HCT116 (cell line): Measurements from ENCODE around the gene PRSS27. TPM values are rescaled to one million over a fixed set of nuclear protein-coding genes. Genes with fewer than 3 reads are reported as not detected.
"Not testable (repeated sequence)": the region's sequence is repeated elsewhere in the genome, so short reads cannot be mapped to it uniquely, and the experiment has no call there.

Experiments used
- ATAC-seq: fragments of 200-7000 bp; cut with Tn5 transposase; 2 replicates; pipeline ENCODE4 v1.9.1; 2020; ENCODE audit warnings: mild to moderate bottlenecking, moderate library complexity
- BruUV-seq: library from RNA; stranded (reverse); fragments of 400-500 nt; replicated peaks from 2 replicates; lab custom pipeline; 2021; lab: Mats Ljungman, UMichigan
- CTCF ChIA-PET: fragments of 300-600 bp; sonication (Branson Sonifier 250); formaldehyde crosslinking; loops from one replicate; lab custom pipeline; 2021; ENCODE audit warnings: antibody characterized with exemption; lab: Charles Lee
- POLR2A ChIA-PET: fragments of 300-600, 350-600 bp; sonication (Branson Sonifier 250); formaldehyde crosslinking; loops from one replicate; lab custom pipeline; 2021; ENCODE audit warnings: antibody characterized with exemption; lab: Charles Lee
- RAD21 ChIA-PET, 2 experiments: fragments of 300-600 bp; sonication (Branson Sonifier 250); formaldehyde crosslinking; loops; one replicate each; lab custom pipeline; 2023; ENCODE audit warnings: low total read pairs in 2 of 2; ENCODE audit not compliant: uncharacterized antibody in 2 of 2, unreplicated experiment in 2 of 2, low non-redundant PET in 1 of 2; lab: Charles Lee
- DNase-seq: peaks from one replicate; pipeline ENCODE4 v3.0.0-alpha.2; 2010; ENCODE audit warnings: low read depth, low spot score
- H2AFZ ChIP-seq: fragments of 200-600 bp; shearing (Covaris generic), sonication (generic); 2 replicates; pipeline ENCODE4 v1.6.1; 2017; ENCODE audit warnings: low read depth, mixed run types, mixed read lengths, antibody characterized with exemption, low read length; ENCODE audit not compliant: poor library complexity, severe bottlenecking
- H3K27ac ChIP-seq: 2 replicates; pipeline ENCODE4 v1.5.1; 2012; ENCODE audit warnings: low read depth, low read length
- H3K27me3 ChIP-seq: fragments of 200-600 bp; sonication (generic); 2 replicates; pipeline ENCODE4 v1.6.1; 2016; ENCODE audit warnings: mixed run types, low read length, mixed read lengths; ENCODE audit not compliant: insufficient read depth
- H3K36me3 ChIP-seq, 2 experiments: fragments of 200-500 bp in 1 of 2; fragments of 200-600 bp in 1 of 2; sonication (Bioruptor generic) in 1 of 2; sonication (generic) in 1 of 2; 2 replicates each; pipeline versions ENCODE4 v1.5.1 to v1.6.1; 2014 to 2016; ENCODE audit warnings: low read length in 2 of 2, inconsistent platforms in 1 of 2, mixed read lengths in 1 of 2, mixed run types in 1 of 2; ENCODE audit not compliant: insufficient read depth in 2 of 2, control insufficient read depth in 1 of 2
- H3K4me1 ChIP-seq, 2 experiments: fragments of 200-600 bp in 1 of 2; sonication (generic) in 1 of 2; 2 replicates each; pipeline versions ENCODE4 v1.5.1 to v1.6.1; 2012 to 2017; ENCODE audit warnings: low read length in 2 of 2, inconsistent platforms in 1 of 2, mild to moderate bottlenecking in 1 of 2, mixed read lengths in 1 of 2, mixed run types in 1 of 2, moderate library complexity in 1 of 2; ENCODE audit not compliant: insufficient read depth in 2 of 2, control insufficient read depth in 1 of 2
- H3K4me2 ChIP-seq: fragments of 200-600 bp; sonication (generic); 2 replicates; pipeline ENCODE4 v1.6.1; 2017; ENCODE audit warnings: mixed run types, low read length, mixed read lengths
- H3K4me3 ChIP-seq, 2 experiments: fragments of 200-600 bp in 1 of 2; sonication (generic) in 1 of 2; replicated peaks in 1 of 2; 2 replicates each; pipeline ENCODE4 v1.5.1; 2011 to 2016; ENCODE audit warnings: low read length in 2 of 2, control low read depth in 1 of 2, low read depth in 1 of 2, mild to moderate bottlenecking in 1 of 2, mixed read lengths in 1 of 2, mixed run types in 1 of 2
- H3K79me2 ChIP-seq: fragments of 200-600 bp; sonication (generic); 2 replicates; pipeline ENCODE4 v1.6.1; 2017; ENCODE audit warnings: mild to moderate bottlenecking, mixed run types, low read length, moderate library complexity, mixed read lengths; ENCODE audit not compliant: insufficient read depth
- H3K9ac ChIP-seq: fragments of 200-600 bp; sonication (generic); 2 replicates; pipeline ENCODE4 v1.6.1; 2016; ENCODE audit warnings: low read length, mixed read lengths
- H3K9me2 ChIP-seq: fragments of 200-600 bp; sonication (generic), shearing (Covaris generic); 2 replicates; pipeline ENCODE4 v1.6.1; 2017; ENCODE audit warnings: mixed run types, mild to moderate bottlenecking, moderate library complexity; ENCODE audit not compliant: insufficient read depth
- H3K9me3 ChIP-seq, 2 experiments: fragments of 200-500 bp in 1 of 2; fragments of 200-600 bp in 1 of 2; sonication (Bioruptor generic) in 1 of 2; sonication (generic) in 1 of 2; 2 replicates each; pipeline ENCODE4 v1.6.1; 2014 to 2017; ENCODE audit warnings: low read length in 2 of 2, mixed read lengths in 2 of 2, inconsistent platforms in 1 of 2, low read depth in 1 of 2, mild to moderate bottlenecking in 1 of 2, mixed run types in 1 of 2, moderate library complexity in 1 of 2; ENCODE audit not compliant: control insufficient read depth in 1 of 2, insufficient read depth in 1 of 2
- H4K20me1 ChIP-seq: fragments of 200-600 bp; sonication (generic), shearing (Covaris generic); 2 replicates; pipeline ENCODE4 v1.6.1; 2017; ENCODE audit warnings: mixed run types, mild to moderate bottlenecking, moderate library complexity; ENCODE audit not compliant: insufficient read depth
- CEBPB ChIP-seq: IDR thresholded peaks from 2 replicates; pipeline ENCODE4 v1.6.1; 2012; ENCODE audit warnings: low read depth
- CTCF ChIP-seq, 3 experiments: fragments of 200-600 bp in 1 of 3; sonication (generic) in 1 of 3; IDR thresholded peaks in 2 of 3; conservative IDR thresholded peaks in 1 of 3; 2 replicates each; pipeline ENCODE4 v1.5.1; 2012 to 2017; ENCODE audit warnings: low read depth in 2 of 3, low read length in 2 of 3, antibody characterized with exemption in 1 of 3, borderline replicate concordance in 1 of 3, control low read depth in 1 of 3, mild to moderate bottlenecking in 1 of 3, mixed read lengths in 1 of 3, mixed run types in 1 of 3, moderate library complexity in 1 of 3; ENCODE audit not compliant: insufficient read depth in 1 of 3
- ELF1 ChIP-seq: IDR thresholded peaks from 2 replicates; pipeline ENCODE4 v1.6.1; 2012; ENCODE audit warnings: low read depth, borderline replicate concordance
- MAX ChIP-seq: IDR thresholded peaks from 2 replicates; pipeline ENCODE4 v1.6.1; 2012
- POLR2AphosphoS5 ChIP-seq: IDR thresholded peaks from 2 replicates; pipeline ENCODE4 v1.6.1; 2011; ENCODE audit warnings: mild to moderate bottlenecking, low read depth, low read length, moderate library complexity
- TCF7L2 ChIP-seq: IDR thresholded peaks from 2 replicates; pipeline ENCODE4 v1.7.0; 2011; ENCODE audit warnings: borderline replicate concordance, inconsistent platforms; ENCODE audit not compliant: insufficient read depth, insufficient read length; ENCODE audit errors: extremely low read depth
- ZBTB33 ChIP-seq: IDR thresholded peaks from 2 replicates; pipeline ENCODE4 v1.6.1; 2011; ENCODE audit warnings: mild to moderate bottlenecking, low read length, moderate library complexity; ENCODE audit not compliant: insufficient replicate concordance; ENCODE audit errors: extremely low read depth
- ZFX ChIP-seq: fragments of 450-650 bp; IDR thresholded peaks from 2 replicates; pipeline ENCODE4 v1.6.1; 2017
- ZNF274 ChIP-seq: fragments of 200-500 bp; sonication (Bioruptor generic); IDR thresholded peaks from 2 replicates; pipeline ENCODE4 v1.6.1; 2014; ENCODE audit warnings: mild to moderate bottlenecking, low read depth, low read length, inconsistent platforms
- intact Hi-C: fragments of 100-400 bp; cut with micrococcal nuclease; formaldehyde crosslinking; loops from 2 replicates; pipeline ENCODE4 v1.10.0; 2022
- total RNA-seq: library from RNA; stranded (reverse); gene quantifications from one replicate; pipeline ENCODE4 v1.2.1, GENCODE V29; 2021; ENCODE audit not compliant: unreplicated experiment
- TF ChIP-seq, protein P1 (sequence below): IDR thresholded peaks from 2 replicates; pipeline ENCODE4 v1.6.1; 2012

The PRSS27 gene
- total RNA-seq, 1 experiment from 2014 or later: 3.3 TPM

GRCh38 chr16:2689968-2690801 lies 29.8 kb downstream of the PRSS27 start:
- Histone ChIP-seq H2AFZ (no peak overlapping the region), H3K4me1 (peaks cover 0 to 3% of the 10 kb centered on the region in 2 experiments; a peak in 2 of 4 replicates), H3K27me3 (no peaks in the 10 kb centered on the region), H3K79me2 (peaks cover 54% of the 10 kb centered on the region), H3K4me3 (no peak overlapping the region), H3K9me3 (no peaks in the 10 kb centered on the region), H4K20me1 (no peaks in the 10 kb centered on the region), H3K27ac (no peak overlapping the region; the same call in 1 of the 2 replicates), H3K9ac (no peak overlapping the region), H3K9me2 (no peaks in the 10 kb centered on the region), H3K36me3 (no peaks in the 10 kb centered on the region; a peak in 1 of 4 replicates), H3K4me2 (no peak overlapping the region)
- no peak for TF ChIP-seq CEBPB
- TF ChIP-seq ZFX: no peak
- TF ChIP-seq ZNF274: no peak
- TF ChIP-seq POLR2AphosphoS5: no peak
- TF ChIP-seq CTCF (IDR thresholded peaks at IDR 0.05 in 2 of 3, conservative IDR thresholded peaks at IDR 0.05 in 1 of 3; ENCODE audit: borderline replicate concordance in 1 of 3, insufficient read depth in 1 of 3, low read depth in 2 of 3, low read length in 2 of 3): no peak
- TF ChIP-seq MAX: no peak
- TF ChIP-seq TCF7L2: no peak
- TF ChIP-seq ELF1: no peak
- TF ChIP-seq ZBTB33: no peak
- TF ChIP-seq, protein P1, sequence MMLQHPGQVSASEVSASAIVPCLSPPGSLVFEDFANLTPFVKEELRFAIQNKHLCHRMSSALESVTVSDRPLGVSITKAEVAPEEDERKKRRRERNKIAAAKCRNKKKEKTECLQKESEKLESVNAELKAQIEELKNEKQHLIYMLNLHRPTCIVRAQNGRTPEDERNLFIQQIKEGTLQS: no peak
- ChIA-PET RAD21 (no interaction called here), POLR2A (no interaction called here), CTCF (no interaction called here)
- DNase-seq: no peak
- intact Hi-C loops: no loop called here
- ATAC-seq: no peak
- no TSS peak for BruUV-seq

DNA sequence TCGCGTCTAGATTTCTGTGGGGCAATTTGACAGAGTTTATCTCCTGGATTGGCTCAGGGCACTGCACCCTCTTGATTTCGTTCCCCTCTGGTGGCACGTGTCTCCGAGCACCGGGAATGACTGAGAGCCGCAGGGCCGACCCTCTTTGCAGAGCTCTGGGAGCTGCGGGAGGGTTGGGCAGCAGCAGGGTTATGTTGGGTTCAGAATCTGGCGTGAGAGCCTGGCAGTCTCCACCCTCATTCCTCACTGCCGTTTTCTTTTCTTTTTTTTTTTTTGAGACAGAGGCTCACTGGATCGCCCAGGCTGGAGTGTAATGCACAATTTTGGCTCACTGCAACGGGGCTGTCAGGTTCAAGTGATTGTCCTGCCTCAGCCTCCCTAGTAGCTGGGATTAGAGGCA lies 30.6 kb downstream of the PRSS27 start:
- BruUV-seq, POLR2A ChIA-PET, CTCF ChIA-PET, H2AFZ ChIP-seq, ATAC-seq, intact Hi-C loops, H3K9ac ChIP-seq, H3K4me1 ChIP-seq, DNase-seq, H3K27me3 ChIP-seq, H3K4me2 ChIP-seq, H3K27ac ChIP-seq, H3K4me3 ChIP-seq, RAD21 ChIA-PET, H3K9me3 ChIP-seq, H3K9me2 ChIP-seq, H4K20me1 ChIP-seq, H3K36me3 ChIP-seq: not testable (repeated sequence)
- H3K79me2 ChIP-seq: peaks cover 60% of the 10 kb centered on the region
